IMR-90 (cell line): ENCODE results near the gene OR1S2.

Experiments
- BHLHE40 ChIP-seq: fragments of 150-350 bp; IDR thresholded peaks from 2 replicates; pipeline ENCODE4 v1.6.1; 2016; ENCODE audit warnings: mild to moderate bottlenecking, low read depth, low read length
- CEBPB ChIP-seq: IDR thresholded peaks from 2 replicates; pipeline ENCODE4 v1.6.1; 2012; ENCODE audit warnings: low read depth, low read length, improper control_type of control experiment
- FOS ChIP-seq: fragments of 150-350 bp; IDR thresholded peaks from 2 replicates; pipeline ENCODE4 v1.6.1; 2016; ENCODE audit warnings: low read depth, low read length
- MAZ ChIP-seq: IDR thresholded peaks from 2 replicates; pipeline ENCODE4 v1.6.1; 2012; ENCODE audit warnings: low read depth, mild to moderate bottlenecking, low read length, improper control_type of control experiment, moderate library complexity, borderline replicate concordance
- MXI1 ChIP-seq: IDR thresholded peaks from 2 replicates; pipeline ENCODE4 v1.6.1; 2012; ENCODE audit warnings: low read depth, mild to moderate bottlenecking, low read length, moderate library complexity, borderline replicate concordance
- POLR2A ChIP-seq: IDR thresholded peaks from 2 replicates; pipeline ENCODE4 v1.6.1; 2012; ENCODE audit warnings: mild to moderate bottlenecking, low read depth, low read length
- RFX5 ChIP-seq: IDR thresholded peaks from 2 replicates; pipeline ENCODE4 v1.8.0; 2012; ENCODE audit warnings: low read depth, mild to moderate bottlenecking, low read length, moderate library complexity
- SMC3 ChIP-seq: fragments of 150-350 bp; IDR thresholded peaks from 2 replicates; pipeline ENCODE4 v1.6.1; 2016; ENCODE audit warnings: low read depth, mild to moderate bottlenecking, antibody characterized with exemption, low read length, moderate library complexity
- TF ChIP-seq, protein P1 (sequence below): conservative IDR thresholded peaks from 2 replicates; pipeline ENCODE4 v1.5.1; 2012; ENCODE audit warnings: mild to moderate bottlenecking, low read depth, low read length, improper control_type of control experiment
- TF ChIP-seq, protein P2 (sequence below): fragments of 150-350 bp; IDR thresholded peaks from 2 replicates; pipeline ENCODE4 v1.6.1; 2017; ENCODE audit warnings: mild to moderate bottlenecking, antibody characterized with exemption, low read length, low read depth

DNA sequence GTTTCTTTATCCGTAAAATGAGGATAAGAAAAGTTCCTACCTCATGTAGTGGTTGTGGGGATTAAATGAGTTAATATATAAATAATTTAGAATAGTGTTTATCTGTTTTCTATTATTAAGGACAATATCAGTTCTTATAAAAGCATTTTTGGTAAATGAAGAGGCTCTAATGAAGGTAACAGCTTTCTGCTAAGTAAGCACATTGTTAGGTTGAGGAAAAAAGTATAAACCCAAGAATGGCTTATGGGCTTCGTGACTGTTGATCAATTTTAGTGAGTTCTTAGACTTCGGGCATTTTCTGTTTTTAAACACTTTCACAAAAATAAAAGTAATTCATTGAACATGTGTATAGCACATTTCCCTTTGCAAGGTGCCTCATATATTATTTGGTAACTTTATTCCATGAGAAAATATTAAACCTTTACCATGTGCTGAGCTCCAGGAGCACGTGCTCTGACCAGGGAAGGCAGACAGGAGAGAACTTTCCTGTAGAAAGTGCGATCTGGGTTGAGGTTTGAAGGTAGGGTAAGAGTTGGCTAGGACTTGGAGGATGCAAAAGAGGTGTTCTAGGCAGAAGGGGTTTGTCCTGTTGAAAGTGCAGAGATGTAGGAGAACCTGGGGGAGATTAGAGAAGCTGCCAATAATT is 26.4 kb downstream of the OR1S2 start:
- TF ChIP-seq FOS = no peak
- TF ChIP-seq, protein P1, sequence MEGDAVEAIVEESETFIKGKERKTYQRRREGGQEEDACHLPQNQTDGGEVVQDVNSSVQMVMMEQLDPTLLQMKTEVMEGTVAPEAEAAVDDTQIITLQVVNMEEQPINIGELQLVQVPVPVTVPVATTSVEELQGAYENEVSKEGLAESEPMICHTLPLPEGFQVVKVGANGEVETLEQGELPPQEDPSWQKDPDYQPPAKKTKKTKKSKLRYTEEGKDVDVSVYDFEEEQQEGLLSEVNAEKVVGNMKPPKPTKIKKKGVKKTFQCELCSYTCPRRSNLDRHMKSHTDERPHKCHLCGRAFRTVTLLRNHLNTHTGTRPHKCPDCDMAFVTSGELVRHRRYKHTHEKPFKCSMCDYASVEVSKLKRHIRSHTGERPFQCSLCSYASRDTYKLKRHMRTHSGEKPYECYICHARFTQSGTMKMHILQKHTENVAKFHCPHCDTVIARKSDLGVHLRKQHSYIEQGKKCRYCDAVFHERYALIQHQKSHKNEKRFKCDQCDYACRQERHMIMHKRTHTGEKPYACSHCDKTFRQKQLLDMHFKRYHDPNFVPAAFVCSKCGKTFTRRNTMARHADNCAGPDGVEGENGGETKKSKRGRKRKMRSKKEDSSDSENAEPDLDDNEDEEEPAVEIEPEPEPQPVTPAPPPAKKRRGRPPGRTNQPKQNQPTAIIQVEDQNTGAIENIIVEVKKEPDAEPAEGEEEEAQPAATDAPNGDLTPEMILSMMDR = no peak
- TF ChIP-seq CEBPB = no peak
- TF ChIP-seq BHLHE40 = no peak
- no peak for TF ChIP-seq POLR2A
- no peak for TF ChIP-seq RFX5
- TF ChIP-seq MAZ = no peak
- TF ChIP-seq MXI1 = no peak
- TF ChIP-seq, protein P2, sequence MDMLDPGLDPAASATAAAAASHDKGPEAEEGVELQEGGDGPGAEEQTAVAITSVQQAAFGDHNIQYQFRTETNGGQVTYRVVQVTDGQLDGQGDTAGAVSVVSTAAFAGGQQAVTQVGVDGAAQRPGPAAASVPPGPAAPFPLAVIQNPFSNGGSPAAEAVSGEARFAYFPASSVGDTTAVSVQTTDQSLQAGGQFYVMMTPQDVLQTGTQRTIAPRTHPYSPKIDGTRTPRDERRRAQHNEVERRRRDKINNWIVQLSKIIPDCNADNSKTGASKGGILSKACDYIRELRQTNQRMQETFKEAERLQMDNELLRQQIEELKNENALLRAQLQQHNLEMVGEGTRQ = no peak
- no peak for TF ChIP-seq SMC3
